DMS79 treated with DMSO at 0.1 percent for 48 hours (cell line): ENCODE results near the gene ASPN.

ENCODE experiments used
- DNase-seq: peaks from one replicate; lab custom pipeline; 2025; lab: John Stamatoyannopoulos, UW

Gene ASPN

GRCh38 chr9:92504881-92505280, 22.6 kb upstream of the ASPN start:
- peak; percentile 8 for DNase-seq

DNA sequence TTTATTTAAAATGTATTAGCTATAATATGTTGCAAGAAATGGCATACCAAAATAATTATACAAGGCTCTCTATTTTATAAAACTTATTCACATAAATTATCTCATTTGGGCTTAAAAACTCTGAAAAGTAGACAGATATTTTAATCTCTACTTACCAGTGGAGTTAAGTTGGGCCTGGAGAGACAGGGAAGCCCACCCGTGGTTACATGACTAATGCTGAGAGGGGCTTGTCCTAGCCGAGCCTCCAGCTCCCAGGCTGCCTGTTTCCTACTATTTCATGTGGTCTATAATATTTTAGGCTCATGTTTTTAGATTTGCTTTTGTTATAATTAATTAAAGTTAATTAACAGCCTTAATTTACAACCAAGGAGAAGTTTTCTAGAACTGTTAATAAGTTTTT, 20.9 kb upstream of the ASPN start:
- DNase-seq: no peak

GRCh38 chr9:92501671-92502393, 19.5 kb upstream of the ASPN start:
- DNase-seq: no peak

GRCh38 chr9:92500725-92501124, 18.4 kb upstream of the ASPN start:
- DNase-seq: no peak

GRCh38 chr9:92499701-92500100, 17.4 kb upstream of the ASPN start:
- DNase-seq: no peak

GRCh38 chr9:92496396-92497176, 14.3 kb upstream of the ASPN start:
- DNase-seq: no peak

DNA sequence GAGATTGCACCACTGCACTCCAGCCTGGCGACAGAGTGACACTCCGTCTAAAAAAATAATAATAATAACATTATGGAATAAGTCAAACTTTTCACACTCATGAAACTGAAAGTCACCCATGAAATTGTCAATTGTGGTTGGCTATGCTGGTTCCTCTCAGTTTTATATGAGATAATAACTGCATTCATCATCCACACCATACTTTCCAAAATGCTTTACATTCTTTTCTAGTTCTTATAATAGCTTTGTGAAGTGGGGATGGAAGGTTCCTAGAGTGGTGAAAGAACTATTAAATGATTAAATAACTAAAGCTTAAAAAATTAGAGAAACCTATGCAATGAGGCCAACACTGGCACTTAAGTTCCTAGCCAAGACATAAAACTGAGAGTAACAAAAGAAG, 12.6 kb upstream of the ASPN start:
- DNase-seq: no peak

DNA sequence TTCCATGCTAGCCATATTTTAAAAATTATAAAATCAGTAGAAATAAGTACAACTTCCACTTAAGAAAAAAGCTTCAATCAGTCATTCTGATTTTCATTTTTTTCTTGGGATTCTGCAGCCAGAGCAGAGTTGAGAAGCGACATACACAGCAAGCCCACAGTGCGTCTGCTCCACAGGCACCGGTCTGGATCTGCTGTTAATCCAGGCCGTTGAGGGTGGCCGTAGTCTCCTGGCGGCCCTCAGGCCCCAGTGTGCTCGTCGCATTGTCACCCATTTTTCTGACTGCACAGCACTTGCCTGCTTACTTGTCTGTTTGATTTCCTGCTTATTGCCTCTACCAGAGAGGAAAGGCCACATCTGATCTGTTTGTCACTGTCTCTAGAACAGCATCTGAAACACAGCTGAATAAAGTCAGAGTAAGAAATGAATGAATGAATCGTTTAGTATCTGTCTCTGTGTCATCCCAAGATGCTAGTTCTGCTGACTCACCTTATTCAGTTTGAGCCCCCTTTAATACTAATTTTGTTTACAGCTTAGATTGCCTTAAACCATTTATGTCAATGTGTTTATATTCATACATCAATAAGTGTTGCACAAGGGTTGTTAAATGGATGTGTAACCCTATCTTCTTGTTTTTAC, 11.6 kb upstream of the ASPN start:
- no peak for DNase-seq

- DNase-seq: no peak
These were observed 10.6 kb upstream of the ASPN start for GRCh38 chr9:92492781-92493401.

- DNase-seq: no peak
These were observed 6.6 kb upstream of the ASPN start for GRCh38 chr9:92488681-92489550.

DNA sequence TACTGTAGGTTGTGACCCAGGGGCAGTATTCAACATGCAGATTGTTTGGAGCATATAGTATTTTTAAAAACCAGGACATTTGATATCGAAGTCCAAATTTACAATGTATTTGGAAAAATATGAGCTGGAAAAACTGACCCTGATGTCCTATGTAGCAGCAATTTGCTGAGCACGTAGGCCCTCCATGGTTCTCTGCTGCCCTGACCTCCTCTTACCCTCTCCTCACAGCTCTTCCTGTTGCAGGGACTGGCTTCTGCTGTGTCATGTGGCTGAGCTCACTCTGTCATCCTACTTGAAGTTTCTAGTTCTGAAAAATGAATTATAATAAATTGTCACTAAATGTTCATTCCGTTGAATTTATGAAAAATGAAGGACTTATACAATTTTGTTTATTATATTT, 4.1 kb upstream of the ASPN start:
- DNase-seq: no peak

DNA sequence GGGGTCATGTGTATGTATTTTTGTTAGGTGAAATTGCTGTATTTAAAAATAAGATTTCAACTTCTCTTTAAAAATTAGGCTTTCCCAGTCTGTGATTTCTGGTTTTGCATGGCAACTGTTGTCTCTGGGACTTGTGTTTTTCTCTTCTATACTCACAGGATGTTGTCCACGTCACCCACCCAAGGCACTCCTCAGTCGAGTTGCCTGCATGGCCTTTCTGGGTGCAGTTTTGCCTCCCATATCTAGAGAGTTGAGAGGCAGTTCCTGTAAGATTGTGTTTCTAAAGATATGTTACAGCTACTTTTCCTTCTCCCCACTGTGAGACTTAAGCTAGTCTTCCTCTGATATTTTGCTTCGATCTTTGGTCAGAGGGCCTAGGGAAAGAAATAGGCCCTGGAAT, 2.3 kb upstream of the ASPN start:
- no peak for DNase-seq

DNA sequence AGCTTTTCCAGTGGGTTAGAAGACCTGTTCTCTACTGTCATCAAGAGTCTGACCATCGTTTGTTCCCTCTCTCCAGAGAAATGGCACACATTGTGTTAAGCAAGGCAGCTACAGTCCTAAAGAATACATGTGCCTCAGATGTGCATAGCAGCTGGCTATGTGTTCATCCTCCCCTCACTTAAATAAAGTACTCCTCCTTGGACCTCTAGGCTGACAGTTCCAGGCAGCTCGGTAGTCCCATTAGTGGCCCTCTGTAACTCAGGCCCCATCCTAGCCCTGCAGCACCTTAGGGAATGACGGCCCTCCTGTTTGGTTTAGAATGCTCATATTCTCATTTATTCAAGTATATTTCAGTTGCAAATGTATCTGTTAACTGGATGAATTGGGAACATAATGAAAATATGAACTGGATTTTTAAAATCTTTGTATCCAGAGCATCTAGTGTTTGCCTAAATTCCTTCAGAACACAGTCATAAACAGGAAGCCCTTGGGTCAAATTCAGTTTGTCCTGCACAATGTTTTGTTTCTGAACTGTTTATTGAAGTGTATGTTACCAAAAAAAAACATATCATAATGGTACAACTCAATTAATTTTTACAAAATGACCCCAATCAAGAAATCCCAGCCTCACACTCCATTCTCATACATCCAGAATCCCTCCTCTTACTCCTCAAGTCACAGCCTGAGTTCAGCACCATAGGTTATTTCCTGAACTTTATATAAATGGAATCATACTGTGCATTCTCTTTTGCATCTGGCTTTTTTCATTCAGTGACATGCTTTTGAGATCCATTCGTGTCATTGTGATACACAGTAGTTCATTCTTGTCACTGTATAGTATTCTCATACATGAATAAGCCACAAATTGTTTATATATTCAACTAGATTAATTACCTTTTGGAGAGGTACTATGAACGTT, 1.6 kb upstream of the ASPN start:
- no peak for DNase-seq

DNA sequence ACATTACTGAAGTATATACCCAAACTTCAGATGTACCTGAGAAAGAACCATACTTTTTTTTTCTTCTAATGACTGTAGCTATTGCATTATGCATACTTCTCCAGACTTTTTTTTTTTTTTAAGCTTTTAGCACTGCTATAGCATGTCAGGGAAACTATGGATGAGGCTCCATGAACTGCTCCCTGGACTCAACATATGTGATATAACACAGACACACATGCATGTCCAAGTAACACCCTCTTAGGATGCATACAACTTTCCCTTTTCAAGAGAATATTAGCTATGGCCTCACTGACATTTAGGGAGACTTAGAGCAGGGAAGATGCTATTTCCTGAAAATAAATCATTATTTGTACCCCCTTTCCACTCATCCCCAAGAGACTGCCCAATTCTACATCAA, 499 bp upstream of the ASPN start:
- DNase-seq: no peak

DNA sequence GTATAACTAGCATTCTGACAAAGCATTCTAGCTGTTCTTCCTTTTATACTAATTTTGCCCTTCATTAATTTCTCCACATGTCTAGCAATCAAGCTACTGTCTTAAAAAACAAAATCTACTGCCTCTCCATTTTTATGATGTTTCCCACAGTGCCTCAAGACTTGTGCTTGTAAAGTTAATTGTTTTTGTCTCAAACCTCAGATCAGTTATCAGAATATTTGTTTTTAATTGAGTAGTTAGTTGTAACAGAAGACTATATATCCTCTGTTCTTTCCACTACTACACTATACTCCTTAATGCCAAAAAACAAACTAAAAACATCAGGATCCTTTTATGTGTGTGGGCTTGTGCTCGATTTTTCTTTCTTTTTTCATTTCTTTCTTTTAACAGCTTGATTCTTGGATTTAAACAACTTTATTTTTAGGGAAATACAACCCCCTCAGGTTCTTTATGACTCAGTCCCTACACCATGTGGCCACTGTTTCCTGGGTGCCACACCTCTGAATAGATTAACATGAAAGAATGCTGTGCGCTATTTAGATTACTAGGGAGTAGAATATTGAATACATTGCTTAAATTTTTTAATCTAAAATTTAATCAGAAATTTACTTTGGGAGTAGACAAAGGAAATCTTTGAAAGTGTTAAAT, 1.2 kb downstream of the ASPN start:
- DNase-seq: no peak

- no peak for DNase-seq
These were observed 2.0 kb downstream of the ASPN start for GRCh38 chr9:92480291-92480771.

DNA sequence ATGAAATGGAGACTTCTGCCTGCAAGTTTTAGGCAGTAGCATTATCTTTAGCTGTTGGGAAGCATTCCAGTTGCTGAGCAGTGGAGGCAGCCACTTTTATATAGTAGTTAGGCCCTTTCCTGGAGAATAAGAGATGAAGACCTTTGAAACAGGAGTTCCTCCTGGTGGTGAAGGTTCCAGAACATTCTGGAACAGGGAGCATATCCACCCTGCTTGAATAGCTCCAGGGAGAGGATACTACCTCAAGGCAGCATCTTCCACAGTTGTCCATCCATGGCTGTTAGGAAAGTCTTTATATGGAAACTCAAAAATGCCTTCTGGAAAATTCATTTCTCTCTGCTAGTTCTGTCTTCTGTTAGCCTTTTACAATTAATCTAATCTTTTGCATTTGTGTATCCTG, 3.0 kb downstream of the ASPN start:
- no peak for DNase-seq

DNA sequence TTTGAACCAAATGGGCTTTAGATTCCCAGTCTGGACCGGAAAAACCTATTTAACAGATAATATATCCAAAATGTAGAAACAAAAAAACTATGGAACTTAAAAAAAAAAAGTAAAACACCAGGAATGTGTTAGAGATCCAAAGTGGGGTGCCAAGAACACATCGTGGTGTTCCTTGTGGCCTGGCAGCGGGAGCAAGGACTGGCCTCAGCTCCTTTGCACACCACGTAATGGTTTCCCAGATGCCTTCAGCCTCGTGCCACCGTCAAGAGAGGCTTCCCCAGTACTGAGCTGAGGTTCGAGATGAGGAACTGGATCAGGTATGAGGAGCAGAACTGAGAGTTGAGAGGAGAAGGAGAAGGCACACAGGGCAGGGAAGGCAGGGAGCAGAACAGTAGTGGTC, 3.5 kb downstream of the ASPN start:
- DNase-seq: no peak

- no peak for DNase-seq
These were observed 5.3 kb downstream of the ASPN start for GRCh38 chr9:92476962-92477361.

DNA sequence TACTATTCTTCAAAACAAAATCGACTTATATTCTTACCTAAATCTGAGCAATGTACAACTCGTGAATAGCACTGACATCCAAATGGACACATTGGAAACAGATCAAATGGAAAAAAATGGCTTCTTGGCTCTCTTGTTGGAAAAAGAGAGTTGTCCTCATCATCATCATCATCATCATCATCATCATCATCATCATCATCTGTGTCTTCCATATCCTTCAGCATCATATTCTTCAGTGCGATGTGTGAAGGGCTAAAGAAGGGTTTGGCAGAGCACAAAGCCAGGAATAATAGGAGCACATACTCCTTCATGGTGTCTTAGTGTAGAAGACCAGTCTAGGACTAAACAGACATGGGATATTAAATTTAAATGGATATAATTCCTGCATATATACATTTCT, 7.7 kb downstream of the ASPN start:
- DNase-seq: no peak
